Measurements from ENCODE around the gene DUSP7.

DNA sequence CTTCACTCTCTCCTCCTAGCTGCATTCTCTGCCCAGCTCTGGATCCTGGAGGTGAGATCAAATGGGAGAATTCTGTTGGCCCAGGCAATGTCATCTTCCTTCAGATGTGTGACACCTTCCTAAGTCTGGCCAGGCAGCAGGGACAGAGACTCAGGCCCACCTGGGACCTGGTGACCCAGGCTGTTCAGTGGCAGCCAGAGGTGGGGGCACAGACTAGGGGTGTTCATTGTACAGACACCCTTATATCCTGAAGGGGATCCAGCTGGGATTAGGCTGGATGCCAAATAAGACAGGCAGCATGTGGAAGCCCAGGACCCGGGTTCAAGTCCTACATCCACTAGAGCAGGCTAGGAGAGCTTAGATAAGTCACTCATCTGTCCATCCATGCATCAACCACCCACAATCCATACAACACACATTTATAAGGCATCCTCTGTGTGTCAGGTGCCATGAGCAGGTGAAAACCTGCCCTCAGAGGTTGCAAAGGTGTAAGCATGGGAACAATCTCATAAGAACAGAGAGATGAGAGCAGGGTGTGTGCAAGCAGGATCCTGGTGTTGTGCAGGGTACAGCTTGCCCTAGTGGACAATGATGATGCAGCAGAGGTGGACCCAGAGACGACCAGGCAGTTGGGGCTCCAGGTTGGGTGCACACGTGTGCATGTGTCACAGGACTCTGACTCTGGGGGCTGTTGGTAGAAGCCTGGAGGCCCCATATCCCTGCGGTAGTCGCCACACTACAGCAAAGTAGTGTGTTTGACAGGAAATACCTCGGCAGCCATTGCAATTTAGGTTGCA is 42.4 kb downstream of the DUSP7 start:
- TF ChIP-seq GATA3 (IDR thresholded peaks at IDR 0.05; ENCODE audit: low read depth, low read length) (no peak), GATA2 (IDR thresholded peaks at IDR 0.05; ENCODE audit: low read depth, low read length) (no peak)

Data from SH-SY5Y (cell line).